H1 (cell line): ENCODE data around the gene SLC43A2. TPM values are rescaled to one million over a fixed set of nuclear protein-coding genes. Genes with fewer than 3 reads are reported as not detected.
A peak's percentile ranks its signal among the peaks of the same experiment; 100 is the strongest.

ENCODE experiments used
- CTCF ChIA-PET: fragments of 300-600 bp; sonication (Branson Sonifier 250); formaldehyde crosslinking; loops from one replicate; lab custom pipeline; 2021; ENCODE audit not compliant: partially characterized antibody; lab: Charles Lee
- POLR2A ChIA-PET: fragments of 300-600 bp; sonication (Branson Sonifier 250); formaldehyde crosslinking; loops from one replicate; lab custom pipeline; 2021; ENCODE audit warnings: inconsistent platforms; ENCODE audit not compliant: partially characterized antibody; lab: Charles Lee
- DNase-seq, 2 experiments: peaks; one replicate each; pipeline versions ENCODE4 v3.0.0 to v3.0.0-alpha.2; 2010 to 2022; ENCODE audit warnings: low spot score in 2 of 2, low read depth in 1 of 2, mixed read lengths in 1 of 2
- FAIRE-seq: peaks from 2 replicates; lab custom pipeline; 2011; peaks lifted over from hg19 to GRCh38; lab: Jason Lieb, UNC
- H2AFZ ChIP-seq: 2 replicates; pipeline ENCODE4 v1.8.1; 2012; ENCODE audit warnings: low read length, inconsistent platforms
- H2AK5ac ChIP-seq: 2 replicates; pipeline ENCODE4 v1.6.1; 2013; ENCODE audit warnings: low read depth, low read length
- H2BK120ac ChIP-seq: replicated peaks from 2 replicates; pipeline ENCODE3; 2013; ENCODE audit warnings: low read depth, low read length, inconsistent platforms
- H2BK12ac ChIP-seq: 2 replicates; pipeline ENCODE4 v1.6.1; 2013; ENCODE audit warnings: low read depth, low read length
- H2BK15ac ChIP-seq: 2 replicates; pipeline ENCODE4 v1.6.1; 2013; ENCODE audit warnings: low read length
- H2BK20ac ChIP-seq: 2 replicates; pipeline ENCODE4 v1.6.1; 2013; ENCODE audit warnings: low read length
- H2BK5ac ChIP-seq: 2 replicates; pipeline ENCODE4 v1.6.1; 2013; ENCODE audit warnings: low read depth, low read length
- H3K14ac ChIP-seq: 2 replicates; pipeline ENCODE4 v1.6.1; 2013; ENCODE audit warnings: inconsistent platforms; ENCODE audit not compliant: insufficient read length
- H3K18ac ChIP-seq: 2 replicates; pipeline ENCODE4 v1.6.1; 2013; ENCODE audit warnings: low read length; ENCODE audit errors: extremely low read depth
- H3K23ac ChIP-seq: 2 replicates; pipeline ENCODE4 v1.6.1; 2013; ENCODE audit warnings: inconsistent platforms; ENCODE audit not compliant: insufficient read length
- H3K23me2 ChIP-seq: 2 replicates; pipeline ENCODE4 v1.6.1; 2013; ENCODE audit warnings: low read depth, low read length
- H3K27ac ChIP-seq: 2 replicates; pipeline ENCODE4 v1.6.1; 2011; ENCODE audit warnings: low read depth, low read length, inconsistent platforms
- H3K27me3 ChIP-seq, 4 experiments: replicated peaks in 1 of 4; 1 replicate in 1 of 4; 2 replicates in 3 of 4; pipeline versions ENCODE4 v1.6.1 to v1.8.1; 2011 to 2013; ENCODE audit warnings: low read length in 3 of 4, mild to moderate bottlenecking in 3 of 4, inconsistent platforms in 2 of 4, mixed read lengths in 2 of 4, moderate library complexity in 1 of 4; ENCODE audit not compliant: control insufficient read depth in 3 of 4, insufficient read depth in 3 of 4; ENCODE audit errors: extremely low read depth in 1 of 4
- H3K36me3 ChIP-seq, 4 experiments: 2 replicates each; pipeline versions ENCODE4 v1.6.1 to v1.8.1; 2011 to 2013; ENCODE audit warnings: mild to moderate bottlenecking in 4 of 4, low read length in 3 of 4, moderate library complexity in 2 of 4, control low read depth in 1 of 4, inconsistent platforms in 1 of 4; ENCODE audit not compliant: insufficient read depth in 4 of 4, control insufficient read depth in 2 of 4
- H3K4ac ChIP-seq: replicated peaks from 2 replicates; pipeline ENCODE3; 2013; ENCODE audit warnings: low read length, low read depth, mixed read lengths, inconsistent platforms; ENCODE audit not compliant: insufficient read length
- H3K4me1 ChIP-seq, 4 experiments: replicated peaks in 1 of 4; 1 replicate in 1 of 4; 2 replicates in 3 of 4; pipeline versions ENCODE4 v1.6.1 to v1.8.1; 2011 to 2013; ENCODE audit warnings: low read length in 3 of 4, inconsistent platforms in 2 of 4, mixed read lengths in 1 of 4; ENCODE audit not compliant: insufficient read depth in 4 of 4, control insufficient read depth in 3 of 4
- H3K4me2 ChIP-seq, 2 experiments: 2 replicates each; pipeline versions ENCODE4 v1.6.1 to v1.8.1; 2011 to 2013; ENCODE audit warnings: low read depth in 2 of 2, low read length in 2 of 2, control low read depth in 1 of 2, inconsistent platforms in 1 of 2, mild to moderate bottlenecking in 1 of 2; ENCODE audit not compliant: insufficient read depth in 1 of 2
- H3K4me3 ChIP-seq, 4 experiments: fragments of 200-600, 300-600 bp in 1 of 4; sonication (generic), shearing (Covaris generic), sonication (Bioruptor Twin) in 1 of 4; 2 replicates each; pipeline versions ENCODE4 v1.5.1 to v1.8.1; 2011 to 2016; ENCODE audit warnings: low read length in 4 of 4, low read depth in 3 of 4, control low read depth in 2 of 4, inconsistent platforms in 2 of 4, mild to moderate bottlenecking in 2 of 4, mixed read lengths in 1 of 4, moderate library complexity in 1 of 4; ENCODE audit not compliant: insufficient read depth in 2 of 4; ENCODE audit errors: extremely low read depth in 1 of 4
- H3K56ac ChIP-seq: replicated peaks from 2 replicates; pipeline ENCODE3; 2013; ENCODE audit warnings: low read depth, mild to moderate bottlenecking, mixed read lengths, low read length, inconsistent platforms; ENCODE audit not compliant: insufficient read length
- H3K79me1 ChIP-seq: 2 replicates; pipeline ENCODE4 v1.6.1; 2013; ENCODE audit warnings: low read depth, low read length, control low read depth
- H3K79me2 ChIP-seq, 2 experiments: 2 replicates each; pipeline versions ENCODE4 v1.6.1 to v1.8.1; 2012 to 2013; ENCODE audit warnings: low read length in 2 of 2, mild to moderate bottlenecking in 2 of 2, inconsistent platforms in 1 of 2; ENCODE audit not compliant: insufficient read depth in 2 of 2, control insufficient read depth in 1 of 2
- H3K9ac ChIP-seq, 4 experiments: replicated peaks in 1 of 4; 1 replicate in 1 of 4; 2 replicates in 3 of 4; pipeline versions ENCODE4 v1.6.1 to v1.8.1; 2011 to 2013; ENCODE audit warnings: low read depth in 3 of 4, low read length in 3 of 4, control low read depth in 2 of 4, mild to moderate bottlenecking in 2 of 4, moderate library complexity in 2 of 4, inconsistent platforms in 1 of 4; ENCODE audit errors: extremely low read depth in 1 of 4
- H3K9me3 ChIP-seq, 2 experiments: 2 replicates each; pipeline versions ENCODE4 v1.6.1 to v1.8.1; 2012 to 2013; ENCODE audit warnings: mild to moderate bottlenecking in 2 of 2, moderate library complexity in 2 of 2, control low read depth in 1 of 2, inconsistent platforms in 1 of 2, low read depth in 1 of 2, low read length in 1 of 2, mixed read lengths in 1 of 2; ENCODE audit not compliant: insufficient read depth in 2 of 2
- H4K20me1 ChIP-seq, 2 experiments: replicated peaks in 1 of 2; 2 replicates each; pipeline versions ENCODE3 to v1.8.1; 2011 to 2013; ENCODE audit warnings: inconsistent platforms in 2 of 2, low read length in 2 of 2, mild to moderate bottlenecking in 1 of 2; ENCODE audit not compliant: insufficient read depth in 2 of 2, control insufficient read depth in 1 of 2
- H4K5ac ChIP-seq: 2 replicates; pipeline ENCODE4 v1.6.1; 2013; ENCODE audit warnings: low read length, low read depth, mixed read lengths, inconsistent platforms; ENCODE audit not compliant: insufficient read length
- H4K8ac ChIP-seq: 2 replicates; pipeline ENCODE4 v1.8.0; 2013; ENCODE audit warnings: mild to moderate bottlenecking, moderate library complexity, low read length, inconsistent platforms; ENCODE audit not compliant: insufficient read depth; ENCODE audit errors: extremely low read depth
- H4K91ac ChIP-seq: replicated peaks from 2 replicates; pipeline ENCODE3; 2013; ENCODE audit warnings: low read length, mixed read lengths, inconsistent platforms; ENCODE audit not compliant: insufficient read length
- CEBPB ChIP-seq: IDR thresholded peaks from 2 replicates; pipeline ENCODE4 v1.6.1; 2012; ENCODE audit warnings: low read depth, low read length
- WGBS, 2 experiments: shearing (Covaris generic) in 1 of 2; methylation state at CpG; one replicate each; pipeline versions ENCODE4 v1.1.6 to v1.1.7; 2013 to 2015; ENCODE audit warnings: low lambda C conversion rate in 2 of 2, mixed read lengths in 2 of 2, inconsistent platforms in 1 of 2, low coverage in 1 of 2, missing lambda C conversion rate in 1 of 2; ENCODE audit not compliant: insufficient replicate concordance in 2 of 2, insufficient coverage in 1 of 2, insufficient read length in 1 of 2; ENCODE audit errors: extremely low coverage in 1 of 2, missing lambda C conversion rate in 1 of 2; 5-methylcytosine and 5-hydroxymethylcytosine counted together
- polyA plus RNA-seq, 7 experiments: library from polyadenylated mRNA; depleted of rRNA in 3 of 7; stranded (reverse) in 5 of 7; unstranded in 2 of 7; fragments of >200 nt in 5 of 7; fragments of 200-250 nt in 2 of 7; gene quantifications; 1 replicate in 5 of 7; 2 replicates in 1 of 7; 4 replicates in 1 of 7; pipeline versions ENCODE4 v1.2.1 to v1.2.3, GENCODE V29; 2011 to 2013; ENCODE audit warnings: missing spikeins in 2 of 7, mixed read lengths in 2 of 7
- total RNA-seq: library from RNA; stranded (reverse); fragmentation: NEBNext Ultra II Directional; extraction: Animal tissue kit (Norgen Biotek cat#: 25700); gene quantifications from 2 replicates; pipeline ENCODE4 v1.2.1, GENCODE V29; 2021

SLC43A2 gene
- total and polyA plus RNA-seq, 2 of the 8 experiments (the other 6 are each of a cell fraction or from before 2014, with no cell fraction given): 6.6 to 10.5 TPM

- Histone ChIP-seq H2BK20ac (peak overlapping the region; percentile 2; the same call in 1 of the 2 replicates), H2BK12ac (peak overlapping the region; percentile 85; the same call in 1 of the 2 replicates), H3K23ac (no peak overlapping the region), H3K9ac (no peak overlapping the region), H2AFZ (no peak overlapping the region), H3K36me3 (no peaks in the 10 kb centered on the region), H4K91ac (peak overlapping the region; percentile 52), H2BK5ac (peak overlapping the region; percentile 52; the same call in 1 of the 2 replicates), H2BK15ac (peak overlapping the region; percentile 66; the same call in 1 of the 2 replicates), H4K8ac (no peak overlapping the region; the same call in 1 of the 2 replicates), H3K79me2 (peaks cover 7 to 30% of the 10 kb centered on the region in 2 experiments; a peak in 3 of 4 replicates), H3K4me2 (no peak overlapping the region), H4K20me1 (peaks cover 15 to 20% of the 10 kb centered on the region in 2 experiments), H3K79me1 (peaks cover 11% of the 10 kb centered on the region), H2BK120ac (no peak overlapping the region), H3K14ac (no peak overlapping the region), H3K4me1 (peaks cover 0 to 14% (median 6%) of the 10 kb centered on the region in 4 experiments; a peak in 5 of 7 replicates), H3K4ac (no peak overlapping the region), H3K27ac (no peak overlapping the region), H3K4me3 (no peak overlapping the region), H3K56ac (no peak overlapping the region), H3K18ac (no peak overlapping the region), H3K9me3 (no peaks in the 10 kb centered on the region), H4K5ac (no peak overlapping the region), H2AK5ac (no peak overlapping the region), H3K23me2 (peaks cover 4% of the 10 kb centered on the region; the same call in 1 of the 2 replicates), H3K27me3 (peaks cover 0 to 4% (median 0%) of the 10 kb centered on the region in 4 experiments; a peak in 1 of 7 replicates)
- DNase-seq (no peak), FAIRE-seq (no peak)
- POLR2A ChIA-PET: interaction anchor here (1.2 to 3.3 kb wide), 2 partner anchors 11 to 48 kb away, joined by 3 to 14 read pairs; partner anchors contain the start of gene INPP5K
- CTCF ChIA-PET: interaction anchor here (0.7 to 1.2 kb wide), 2 partner anchors 10 to 66 kb away, joined by 3 to 4 read pairs; no protein-coding TSS in a partner anchor
- TF ChIP-seq CEBPB: no peak
- 89% methylated on average over 17 of the region's 19 CpGs; no CpG with 5 or more reads in 1 of the 2 experiments for WGBS, 2 experiments
Observed at GRCh38 chr17:1563786-1564613, 64.6 kb downstream of the SLC43A2 start.
